B cell (primary cell): Measurements from ENCODE around the gene UGGT1. TPM values are rescaled to one million over a fixed set of nuclear protein-coding genes. Genes with fewer than 3 reads are reported as not detected.

ENCODE experiments used
- ATAC-seq: fragments of 200-7000 bp; cut with Tn5 transposase; one replicate; pipeline ENCODE4 v1.10.0; 2021; ENCODE audit warnings: low read depth, mild to moderate bottlenecking, moderate number of reproducible peaks, moderate library complexity
- CTCF ChIA-PET: fragments of 350-600 bp; sonication (Branson Sonifier 250); formaldehyde crosslinking; loops from one replicate; lab custom pipeline; 2021; ENCODE audit warnings: antibody characterized with exemption, inconsistent platforms; lab: Charles Lee
- POLR2A ChIA-PET: fragments of 350-600 bp; sonication (Branson Sonifier 250); formaldehyde crosslinking; loops from one replicate; lab custom pipeline; 2021; ENCODE audit warnings: antibody characterized with exemption; lab: Charles Lee
- DNase-seq: peaks from one replicate; pipeline ENCODE4 v3.0.0; 2013
- H2AFZ ChIP-seq: 2 replicates; pipeline ENCODE4 v1.6.1; 2012; ENCODE audit warnings: mild to moderate bottlenecking, low read depth, low read length; ENCODE audit not compliant: insufficient read depth, poor library complexity, severe bottlenecking
- H3K27ac ChIP-seq, 2 donors: 1 replicate in 1 of 2; 2 replicates in 1 of 2; pipeline ENCODE4 v1.5.1; 2012 to 2013; ENCODE audit warnings: low read length in 2 of 2, mild to moderate bottlenecking in 2 of 2, moderate library complexity in 1 of 2
- H3K27me3 ChIP-seq, 4 experiments: fragments of 200-600 bp in 1 of 4; sonication (generic) in 1 of 4; replicated peaks in 1 of 4; 1 replicate in 2 of 4; 2 replicates in 2 of 4; pipeline versions ENCODE4 v1.6.1 to v1.7.0; 2013 to 2016; ENCODE audit warnings: low read length in 3 of 4, mild to moderate bottlenecking in 2 of 4, mixed read lengths in 1 of 4, moderate library complexity in 1 of 4; ENCODE audit not compliant: insufficient read depth in 4 of 4, control insufficient read depth in 3 of 4; ENCODE audit errors: control extremely low read depth in 1 of 4
- H3K36me3 ChIP-seq, 2 experiments: replicated peaks in 1 of 2; 1 replicate in 1 of 2; 2 replicates in 1 of 2; pipeline versions ENCODE4 v1.6.1 to v1.7.1; 2013; ENCODE audit warnings: low read length in 1 of 2; ENCODE audit not compliant: insufficient read depth in 2 of 2, control insufficient read depth in 1 of 2; ENCODE audit errors: control extremely low read depth in 1 of 2, extremely low read depth in 1 of 2
- H3K4me1 ChIP-seq, 2 donors: fragments of 200-600 bp in 1 of 2; sonication (generic) in 1 of 2; 1 replicate in 1 of 2; 2 replicates in 1 of 2; pipeline versions ENCODE4 v1.5.1 to v1.6.1; 2013 to 2017; ENCODE audit warnings: low read length in 2 of 2; ENCODE audit not compliant: control insufficient read depth in 2 of 2, insufficient read depth in 2 of 2
- H3K4me2 ChIP-seq: replicated peaks from 2 replicates; pipeline ENCODE3; 2012; ENCODE audit warnings: mild to moderate bottlenecking, low read depth, low read length; ENCODE audit not compliant: poor library complexity, severe bottlenecking
- H3K4me3 ChIP-seq, 5 experiments: fragments of 200-600 bp in 1 of 5; sonication (generic) in 1 of 5; 1 replicate in 3 of 5; 2 replicates in 2 of 5; pipeline versions ENCODE4 v1.5.1 to v1.7.0; 2011 to 2016; ENCODE audit warnings: low read length in 4 of 5, mild to moderate bottlenecking in 4 of 5, low read depth in 2 of 5, control low read depth in 1 of 5, moderate library complexity in 1 of 5; ENCODE audit not compliant: insufficient read depth in 1 of 5; ENCODE audit errors: control extremely low read depth in 1 of 5, extremely low read depth in 1 of 5
- H3K79me2 ChIP-seq: fragments of 200-600 bp; sonication (generic); one replicate; pipeline ENCODE4 v1.6.0; 2016; ENCODE audit warnings: low read length; ENCODE audit not compliant: control insufficient read depth, insufficient read depth
- H3K9ac ChIP-seq: fragments of 200-600 bp; sonication (generic); 2 replicates; pipeline ENCODE4 v1.6.1; 2017; ENCODE audit warnings: mild to moderate bottlenecking, low read length, moderate library complexity
- H3K9me3 ChIP-seq, 3 donors: one replicate each; pipeline versions ENCODE4 v1.6.1 to v1.7.1; 2013; ENCODE audit warnings: low read length in 2 of 3; ENCODE audit not compliant: control insufficient read depth in 2 of 3, insufficient read depth in 1 of 3; ENCODE audit errors: control extremely low read depth in 1 of 3
- H4K20me1 ChIP-seq: 2 replicates; pipeline ENCODE4 v1.6.0; 2012; ENCODE audit warnings: mild to moderate bottlenecking, low read length; ENCODE audit not compliant: insufficient read depth, control insufficient read depth, poor library complexity, severe bottlenecking
- H3K27ac Mint-ChIP-seq: one replicate; pipeline ENCODE4 v1.8.0; 2021; ENCODE audit warnings: mixed read lengths
- H3K27me3 Mint-ChIP-seq: one replicate; pipeline ENCODE4 v1.8.0; 2021; ENCODE audit warnings: mixed read lengths
- H3K4me1 Mint-ChIP-seq: one replicate; pipeline ENCODE4 v1.8.0; 2021; ENCODE audit warnings: mixed read lengths
- H3K4me3 Mint-ChIP-seq: one replicate; pipeline ENCODE4 v1.8.0; 2021; ENCODE audit warnings: mixed read lengths
- H3K9me3 Mint-ChIP-seq: one replicate; pipeline ENCODE4 v1.8.0; 2022; ENCODE audit warnings: mixed read lengths; ENCODE audit not compliant: insufficient read depth
- EZH2 ChIP-seq: IDR thresholded peaks from 2 replicates; pipeline ENCODE4 v1.6.1; 2012; ENCODE audit warnings: borderline replicate concordance, low read depth, mild to moderate bottlenecking, moderate library complexity, low read length; ENCODE audit not compliant: insufficient read depth, poor library complexity, severe bottlenecking
- WGBS: methylation state at CpG from one replicate; pipeline ENCODE4 v1.1.5; 2013; ENCODE audit warnings: missing lambda C conversion rate; ENCODE audit not compliant: insufficient coverage; 5-methylcytosine and 5-hydroxymethylcytosine counted together
- intact Hi-C: fragments of 100-400 bp; cut with micrococcal nuclease; formaldehyde crosslinking; loops from one replicate; pipeline ENCODE4 v1.10.0; 2022
- polyA plus RNA-seq: library from polyadenylated mRNA; depleted of rRNA; stranded (reverse); fragments of >200 nt; gene quantifications from 2 replicates; pipeline ENCODE4 v1.2.3, GENCODE V29; 2012
- total RNA-seq, 2 donors: library from RNA; stranded (reverse); fragments of 120-200 nt in 1 of 2; gene quantifications; 1 replicate in 1 of 2; 2 replicates in 1 of 2; pipeline versions ENCODE4 v1.2.3 to v1.2.4, GENCODE V29; 2013 to 2022
- TF ChIP-seq, protein P1 (sequence below): fragments of 200-600 bp; IDR thresholded peaks from one replicate; pipeline ENCODE4 v1.8.0; 2022; ENCODE audit warnings: antibody characterized with exemption, mild to moderate bottlenecking

Gene UGGT1
- total and polyA plus RNA-seq, 2 donors (not counting 1 experiment from before 2014, with no cell fraction given): 8.5 to 44.1 TPM

DNA sequence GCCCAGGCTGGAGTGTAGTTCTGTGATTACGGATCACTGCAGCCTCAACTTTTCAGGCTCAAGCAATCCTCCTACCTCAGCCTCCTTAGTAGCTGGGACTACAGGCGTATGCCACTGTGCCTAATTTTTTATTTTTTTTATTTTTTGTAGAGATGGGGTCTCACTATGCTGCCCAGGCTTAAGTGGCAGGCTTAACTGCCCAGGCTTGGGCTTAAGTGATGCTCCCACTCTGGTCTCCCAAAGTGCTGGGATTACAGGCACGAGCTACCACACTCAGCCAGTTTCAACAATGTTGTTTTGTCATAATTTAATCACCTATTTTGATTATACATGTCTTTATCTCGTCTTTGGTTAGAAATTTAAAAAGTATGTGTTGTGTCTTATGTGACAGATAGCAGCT is 18.2 kb downstream of the UGGT1 start:
- no peak overlapping the region for H3K4me3 ChIP-seq
- no peaks in the 10 kb centered on the region for H3K4me1 ChIP-seq
- H3K27ac ChIP-seq: no peak overlapping the region
- Mint-ChIP-seq H3K4me1 (peaks cover 1% of the 10 kb centered on the region), H3K9me3 (no peaks in the 10 kb centered on the region), H3K27ac (no peak overlapping the region), H3K27me3 (no peaks in the 10 kb centered on the region), H3K4me3 (no peak overlapping the region)
- H3K4me2 ChIP-seq: no peak overlapping the region
- ChIA-PET CTCF (interaction anchor here (0.6 kb wide), 1 partner anchor 79 kb away, joined by 4 read pairs; no protein-coding TSS in a partner anchor), POLR2A (no interaction called here)
- H2AFZ ChIP-seq: no peak overlapping the region
- no peaks in the 10 kb centered on the region for H4K20me1 ChIP-seq
- no peaks in the 10 kb centered on the region for H3K27me3 ChIP-seq
- H3K36me3 ChIP-seq: peaks cover 2 to 49% of the 10 kb centered on the region in 2 experiments
- no peak for ATAC-seq
- no peak overlapping the region for H3K9ac ChIP-seq
- no CpG with 5 or more reads among the region's 4 CpGs for WGBS
- peaks cover 3% of the 10 kb centered on the region for H3K79me2 ChIP-seq
- DNase-seq: no peak
- H3K9me3 ChIP-seq: no peaks in the 10 kb centered on the region
- TF ChIP-seq, protein P1, sequence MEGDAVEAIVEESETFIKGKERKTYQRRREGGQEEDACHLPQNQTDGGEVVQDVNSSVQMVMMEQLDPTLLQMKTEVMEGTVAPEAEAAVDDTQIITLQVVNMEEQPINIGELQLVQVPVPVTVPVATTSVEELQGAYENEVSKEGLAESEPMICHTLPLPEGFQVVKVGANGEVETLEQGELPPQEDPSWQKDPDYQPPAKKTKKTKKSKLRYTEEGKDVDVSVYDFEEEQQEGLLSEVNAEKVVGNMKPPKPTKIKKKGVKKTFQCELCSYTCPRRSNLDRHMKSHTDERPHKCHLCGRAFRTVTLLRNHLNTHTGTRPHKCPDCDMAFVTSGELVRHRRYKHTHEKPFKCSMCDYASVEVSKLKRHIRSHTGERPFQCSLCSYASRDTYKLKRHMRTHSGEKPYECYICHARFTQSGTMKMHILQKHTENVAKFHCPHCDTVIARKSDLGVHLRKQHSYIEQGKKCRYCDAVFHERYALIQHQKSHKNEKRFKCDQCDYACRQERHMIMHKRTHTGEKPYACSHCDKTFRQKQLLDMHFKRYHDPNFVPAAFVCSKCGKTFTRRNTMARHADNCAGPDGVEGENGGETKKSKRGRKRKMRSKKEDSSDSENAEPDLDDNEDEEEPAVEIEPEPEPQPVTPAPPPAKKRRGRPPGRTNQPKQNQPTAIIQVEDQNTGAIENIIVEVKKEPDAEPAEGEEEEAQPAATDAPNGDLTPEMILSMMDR: no peak
- TF ChIP-seq EZH2: no peak
- intact Hi-C loops: no loop called here

DNA sequence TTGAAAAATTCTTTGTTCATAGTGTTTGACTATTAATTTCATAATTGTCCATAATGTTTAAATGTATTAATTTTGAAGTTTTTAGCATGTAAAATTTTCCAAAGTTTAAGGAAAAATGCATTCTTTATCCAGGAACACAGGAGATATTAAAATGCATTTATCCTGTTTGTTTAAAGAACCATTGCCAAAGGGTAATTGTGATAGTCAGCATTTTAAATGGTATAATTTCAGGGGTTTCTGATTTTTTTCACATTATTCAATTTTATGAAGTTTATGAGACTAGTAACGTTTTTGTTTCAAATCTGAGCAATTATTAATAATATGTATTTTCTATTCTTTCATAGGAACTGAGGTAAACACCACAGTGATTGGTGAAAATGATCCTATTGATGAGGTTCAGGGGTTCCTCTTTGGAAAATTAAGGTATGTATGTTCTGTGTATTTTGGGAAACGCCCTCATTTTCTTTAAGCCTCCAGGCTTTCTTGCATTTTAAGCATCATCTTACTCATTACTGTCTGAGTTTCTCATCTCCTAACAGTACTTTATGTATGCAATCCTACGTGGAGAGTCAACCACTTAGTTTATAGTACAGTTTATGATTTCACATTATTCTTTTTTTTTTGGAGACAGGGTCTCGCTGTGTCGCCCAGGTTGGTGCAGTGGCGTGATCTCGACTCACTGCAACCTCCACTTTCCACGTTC is 25.1 kb downstream of the UGGT1 start:
- Mint-ChIP-seq H3K4me3 (no peak overlapping the region), H3K27ac (no peak overlapping the region), H3K27me3 (no peaks in the 10 kb centered on the region), H3K9me3 (no peaks in the 10 kb centered on the region), H3K4me1 (no peaks in the 10 kb centered on the region)
- Histone ChIP-seq H3K4me1 (no peaks in the 10 kb centered on the region), H3K27ac (no peak overlapping the region), H4K20me1 (no peaks in the 10 kb centered on the region), H2AFZ (no peak overlapping the region), H3K4me3 (no peak overlapping the region), H3K4me2 (no peak overlapping the region), H3K27me3 (no peaks in the 10 kb centered on the region), H3K9ac (no peak overlapping the region), H3K9me3 (no peaks in the 10 kb centered on the region), H3K79me2 (no peaks in the 10 kb centered on the region), H3K36me3 (peaks cover 3 to 56% of the 10 kb centered on the region in 2 experiments)
- POLR2A ChIA-PET: no interaction called here
- DNase-seq (no peak), ATAC-seq (no peak)
- TF ChIP-seq, protein P1: no peak
- no peak for TF ChIP-seq EZH2
- CTCF ChIA-PET: no interaction called here
- WGBS: 75% methylated on average over 4 of the region's 8 CpGs
- intact Hi-C loops: no loop called here
